Measurements from ENCODE around the gene PLCH1. TPM values are rescaled to one million over a fixed set of nuclear protein-coding genes. Genes with fewer than 3 reads are reported as not detected.

Gene PLCH1
- total and polyA plus RNA-seq, 2 experiments from 2014 or later: 8.1 to 25.3 TPM

DNA sequence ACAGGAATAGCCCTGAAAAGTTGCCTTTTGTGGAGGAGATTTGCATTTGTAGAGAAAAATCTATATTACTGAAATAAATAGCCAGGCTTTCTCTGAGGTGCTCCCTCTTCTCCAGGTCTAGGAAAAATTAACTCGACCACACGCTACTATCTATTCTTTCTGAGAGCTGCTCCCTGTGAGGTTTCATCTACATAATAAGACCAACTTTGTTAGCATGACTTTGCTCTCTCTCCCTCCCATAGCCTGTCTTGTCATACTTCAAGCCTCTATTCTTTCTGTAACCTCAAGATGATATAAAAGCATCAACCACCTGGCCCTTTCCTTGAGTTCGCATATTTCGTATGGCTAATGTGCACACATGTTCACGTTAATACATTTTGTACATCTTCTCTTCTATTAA is 375.6 kb downstream of the PLCH1 start (continued):
- TF ChIP-seq, protein P1, sequence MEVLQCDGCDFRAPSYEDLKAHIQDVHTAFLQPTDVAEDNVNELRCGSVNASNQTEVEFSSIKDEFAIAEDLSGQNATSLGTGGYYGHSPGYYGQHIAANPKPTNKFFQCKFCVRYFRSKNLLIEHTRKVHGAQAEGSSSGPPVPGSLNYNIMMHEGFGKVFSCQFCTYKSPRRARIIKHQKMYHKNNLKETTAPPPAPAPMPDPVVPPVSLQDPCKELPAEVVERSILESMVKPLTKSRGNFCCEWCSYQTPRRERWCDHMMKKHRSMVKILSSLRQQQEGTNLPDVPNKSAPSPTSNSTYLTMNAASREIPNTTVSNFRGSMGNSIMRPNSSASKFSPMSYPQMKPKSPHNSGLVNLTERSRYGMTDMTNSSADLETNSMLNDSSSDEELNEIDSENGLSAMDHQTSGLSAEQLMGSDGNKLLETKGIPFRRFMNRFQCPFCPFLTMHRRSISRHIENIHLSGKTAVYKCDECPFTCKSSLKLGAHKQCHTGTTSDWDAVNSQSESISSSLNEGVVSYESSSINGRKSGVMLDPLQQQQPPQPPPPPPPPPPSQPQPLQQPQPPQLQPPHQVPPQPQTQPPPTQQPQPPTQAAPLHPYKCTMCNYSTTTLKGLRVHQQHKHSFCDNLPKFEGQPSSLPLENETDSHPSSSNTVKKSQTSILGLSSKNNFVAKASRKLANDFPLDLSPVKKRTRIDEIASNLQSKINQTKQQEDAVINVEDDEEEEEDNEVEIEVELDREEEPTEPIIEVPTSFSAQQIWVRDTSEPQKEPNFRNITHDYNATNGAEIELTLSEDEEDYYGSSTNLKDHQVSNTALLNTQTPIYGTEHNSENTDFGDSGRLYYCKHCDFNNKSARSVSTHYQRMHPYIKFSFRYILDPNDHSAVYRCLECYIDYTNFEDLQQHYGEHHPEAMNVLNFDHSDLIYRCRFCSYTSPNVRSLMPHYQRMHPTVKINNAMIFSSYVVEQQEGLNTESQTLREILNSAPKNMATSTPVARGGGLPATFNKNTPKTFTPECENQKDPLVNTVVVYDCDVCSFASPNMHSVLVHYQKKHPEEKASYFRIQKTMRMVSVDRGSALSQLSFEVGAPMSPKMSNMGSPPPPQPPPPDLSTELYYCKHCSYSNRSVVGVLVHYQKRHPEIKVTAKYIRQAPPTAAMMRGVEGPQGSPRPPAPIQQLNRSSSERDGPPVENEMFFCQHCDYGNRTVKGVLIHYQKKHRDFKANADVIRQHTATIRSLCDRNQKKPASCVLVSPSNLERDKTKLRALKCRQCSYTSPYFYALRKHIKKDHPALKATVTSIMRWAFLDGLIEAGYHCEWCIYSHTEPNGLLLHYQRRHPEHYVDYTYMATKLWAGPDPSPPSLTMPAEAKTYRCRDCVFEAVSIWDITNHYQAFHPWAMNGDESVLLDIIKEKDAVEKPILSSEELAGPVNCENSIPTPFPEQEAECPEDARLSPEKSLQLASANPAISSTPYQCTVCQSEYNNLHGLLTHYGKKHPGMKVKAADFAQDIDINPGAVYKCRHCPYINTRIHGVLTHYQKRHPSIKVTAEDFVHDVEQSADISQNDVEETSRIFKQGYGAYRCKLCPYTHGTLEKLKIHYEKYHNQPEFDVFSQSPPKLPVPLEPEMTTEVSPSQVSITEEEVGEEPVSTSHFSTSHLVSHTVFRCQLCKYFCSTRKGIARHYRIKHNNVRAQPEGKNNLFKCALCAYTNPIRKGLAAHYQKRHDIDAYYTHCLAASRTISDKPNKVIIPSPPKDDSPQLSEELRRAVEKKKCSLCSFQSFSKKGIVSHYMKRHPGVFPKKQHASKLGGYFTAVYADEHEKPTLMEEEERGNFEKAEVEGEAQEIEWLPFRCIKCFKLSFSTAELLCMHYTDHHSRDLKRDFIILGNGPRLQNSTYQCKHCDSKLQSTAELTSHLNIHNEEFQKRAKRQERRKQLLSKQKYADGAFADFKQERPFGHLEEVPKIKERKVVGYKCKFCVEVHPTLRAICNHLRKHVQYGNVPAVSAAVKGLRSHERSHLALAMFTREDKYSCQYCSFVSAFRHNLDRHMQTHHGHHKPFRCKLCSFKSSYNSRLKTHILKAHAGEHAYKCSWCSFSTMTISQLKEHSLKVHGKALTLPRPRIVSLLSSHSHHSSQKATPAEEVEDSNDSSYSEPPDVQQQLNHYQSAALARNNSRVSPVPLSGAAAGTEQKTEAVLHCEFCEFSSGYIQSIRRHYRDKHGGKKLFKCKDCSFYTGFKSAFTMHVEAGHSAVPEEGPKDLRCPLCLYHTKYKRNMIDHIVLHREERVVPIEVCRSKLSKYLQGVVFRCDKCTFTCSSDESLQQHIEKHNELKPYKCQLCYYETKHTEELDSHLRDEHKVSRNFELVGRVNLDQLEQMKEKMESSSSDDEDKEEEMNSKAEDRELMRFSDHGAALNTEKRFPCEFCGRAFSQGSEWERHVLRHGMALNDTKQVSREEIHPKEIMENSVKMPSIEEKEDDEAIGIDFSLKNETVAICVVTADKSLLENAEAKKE (CRISPR knock-in tag; IDR thresholded peaks at IDR 0.05): peak; percentile 12; the same call in 1 of the 2 replicates
- TF ChIP-seq CREB1 (CRISPR knock-in tag; IDR thresholded peaks at IDR 0.05; ENCODE audit: low read depth): 0 out of 2 replicates have a peak, but pooled peaks have one; percentile 2
- peak; percentile 68; the same call in 1 of the 2 replicates for TF ChIP-seq NANOG (IDR thresholded peaks at IDR 0.05; ENCODE audit: borderline replicate concordance)
- TF ChIP-seq CTCF (conservative IDR thresholded peaks at IDR 0.05; ENCODE audit: low read depth in 2 of 2): no peak

DNA sequence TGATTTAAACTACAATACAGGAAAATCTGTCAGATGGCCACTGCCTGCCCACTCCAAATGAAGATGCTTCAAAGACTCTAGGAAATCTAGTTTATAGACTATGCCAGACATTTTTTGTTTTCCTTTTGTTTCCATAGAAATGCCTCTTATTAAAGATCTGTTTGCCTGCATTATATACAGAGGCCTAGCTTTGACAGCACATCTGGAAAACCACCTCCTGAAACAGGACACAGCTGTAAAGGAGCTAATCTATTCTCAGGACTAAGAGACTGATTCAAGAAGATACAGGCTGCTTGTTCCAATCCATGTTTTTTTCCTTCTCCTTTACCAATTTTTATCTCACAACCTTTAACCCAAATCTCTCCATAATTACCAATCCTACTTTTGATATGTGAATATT is 376.1 kb downstream of the PLCH1 start:
- no peak for DNase-seq (ENCODE audit: low spot score)
- H3K4me3 Mint-ChIP-seq: no peak overlapping the region
- no peaks in the 10 kb centered on the region for H3K36me3 ChIP-seq (ENCODE audit: insufficient read depth)
- peaks cover 7% of the 10 kb centered on the region; the same call in 2 of the 3 replicates for H3K36me3 Mint-ChIP-seq (ENCODE audit: low read depth)
- no peak overlapping the region for H2AFZ ChIP-seq
- peak overlapping the region; percentile 91 for H3K27ac ChIP-seq (ENCODE audit: low read depth)
- H3K4me1 ChIP-seq (ENCODE audit: insufficient read depth): peaks cover 89% of the 10 kb centered on the region
- H3K27me3 ChIP-seq (ENCODE audit: insufficient read depth): no peaks in the 10 kb centered on the region
- peak overlapping the region; percentile 46 for H3K4me2 ChIP-seq
- H3K79me2 ChIP-seq (replicated peaks; ENCODE audit: insufficient read depth): no peaks in the 10 kb centered on the region
- no peaks in the 10 kb centered on the region for H3K9me2 ChIP-seq (ENCODE audit: insufficient read depth)
- H3K4me1 Mint-ChIP-seq: peaks cover 74% of the 10 kb centered on the region
- ATAC-seq: peak; percentile 24
- peaks cover 3% of the 10 kb centered on the region for H3K27me3 Mint-ChIP-seq (ENCODE audit: insufficient read depth, low read depth, poor library complexity)
- H3F3A ChIP-seq (replicated peaks; ENCODE audit: low read depth): no peaks in the 10 kb centered on the region
- H4K20me1 ChIP-seq (replicated peaks; ENCODE audit: insufficient read depth): no peaks in the 10 kb centered on the region
- peak overlapping the region; percentile 86 for H3K27ac Mint-ChIP-seq
- peaks cover 9% of the 10 kb centered on the region; the same call in 2 of the 3 replicates for H3K9me3 Mint-ChIP-seq
- peak overlapping the region; percentile 25; the same call in 1 of the 2 replicates for H3K4me3 ChIP-seq
- no peak for TF ChIP-seq NANOG (IDR thresholded peaks at IDR 0.05; ENCODE audit: borderline replicate concordance)
- TF ChIP-seq, protein P1 (CRISPR knock-in tag; IDR thresholded peaks at IDR 0.05): no peak
- no peak for TF ChIP-seq POLR2AphosphoS5 (IDR thresholded peaks at IDR 0.05; ENCODE audit: low read depth)
- TF ChIP-seq ZNF331 (CRISPR knock-in tag; IDR thresholded peaks at IDR 0.05; ENCODE audit: low read depth): no peak
- TF ChIP-seq CREB1 (CRISPR knock-in tag; IDR thresholded peaks at IDR 0.05; ENCODE audit: low read depth): no peak
